ENCODE results near the gene RAPGEF1. TPM values are rescaled to one million over a fixed set of nuclear protein-coding genes. Genes with fewer than 3 reads are reported as not detected.

The RAPGEF1 gene
- polyA plus RNA-seq, 1 donor: 122 TPM

GRCh38 chr9:131639769-131640437 is 100.0 kb downstream of the RAPGEF1 start:
- DNase-seq: no peak

GRCh38 chr9:131636593-131636992 is 103.3 kb downstream of the RAPGEF1 start:
- DNase-seq: no peak

- DNase-seq: no peak
Observed at GRCh38 chr9:131635892-131636291, 104.0 kb downstream of the RAPGEF1 start.

- DNase-seq: no peak
Observed at GRCh38 chr9:131635285-131635684, 104.6 kb downstream of the RAPGEF1 start.

- no peak for DNase-seq
Observed at GRCh38 chr9:131633491-131634031, 106.3 kb downstream of the RAPGEF1 start.

GRCh38 chr9:131631306-131631705 is 108.6 kb downstream of the RAPGEF1 start:
- DNase-seq: no peak

- DNase-seq: no peak
Observed at GRCh38 chr9:131630205-131630831, 109.6 kb downstream of the RAPGEF1 start.

GRCh38 chr9:131629825-131630204 is 110.1 kb downstream of the RAPGEF1 start:
- DNase-seq: no peak

GRCh38 chr9:131629226-131629500 is 110.7 kb downstream of the RAPGEF1 start:
- no peak for DNase-seq

- DNase-seq: no peak
Observed at GRCh38 chr9:131628459-131629225, 111.2 kb downstream of the RAPGEF1 start.

- DNase-seq: no peak
Observed at GRCh38 chr9:131627648-131628458, 112.0 kb downstream of the RAPGEF1 start.

GRCh38 chr9:131627326-131627647 is 112.6 kb downstream of the RAPGEF1 start:
- no peak for DNase-seq

GRCh38 chr9:131625790-131626670 is 113.8 kb downstream of the RAPGEF1 start:
- no peak for DNase-seq

GRCh38 chr9:131625508-131625787 is 114.4 kb downstream of the RAPGEF1 start:
- DNase-seq: no peak

- peak; percentile 62 for DNase-seq
Observed at GRCh38 chr9:131624636-131625507, 115.0 kb downstream of the RAPGEF1 start.

GRCh38 chr9:131623655-131624330 is 116.1 kb downstream of the RAPGEF1 start:
- DNase-seq: no peak

- DNase-seq: no peak
Observed at GRCh38 chr9:131622523-131622922, 117.4 kb downstream of the RAPGEF1 start.

- no peak for DNase-seq
Observed at GRCh38 chr9:131621551-131622358, 118.1 kb downstream of the RAPGEF1 start.

- no peak for DNase-seq
Observed at GRCh38 chr9:131620764-131621520, 118.9 kb downstream of the RAPGEF1 start.
